ENCODE measurements around the gene SND1. TPM values are rescaled to one million over a fixed set of nuclear protein-coding genes. Genes with fewer than 3 reads are reported as not detected.

SND1 gene
- total RNA-seq, 4 donors from 2014 or later = 62.0 to 89.4 (median 82.1) TPM

DNA sequence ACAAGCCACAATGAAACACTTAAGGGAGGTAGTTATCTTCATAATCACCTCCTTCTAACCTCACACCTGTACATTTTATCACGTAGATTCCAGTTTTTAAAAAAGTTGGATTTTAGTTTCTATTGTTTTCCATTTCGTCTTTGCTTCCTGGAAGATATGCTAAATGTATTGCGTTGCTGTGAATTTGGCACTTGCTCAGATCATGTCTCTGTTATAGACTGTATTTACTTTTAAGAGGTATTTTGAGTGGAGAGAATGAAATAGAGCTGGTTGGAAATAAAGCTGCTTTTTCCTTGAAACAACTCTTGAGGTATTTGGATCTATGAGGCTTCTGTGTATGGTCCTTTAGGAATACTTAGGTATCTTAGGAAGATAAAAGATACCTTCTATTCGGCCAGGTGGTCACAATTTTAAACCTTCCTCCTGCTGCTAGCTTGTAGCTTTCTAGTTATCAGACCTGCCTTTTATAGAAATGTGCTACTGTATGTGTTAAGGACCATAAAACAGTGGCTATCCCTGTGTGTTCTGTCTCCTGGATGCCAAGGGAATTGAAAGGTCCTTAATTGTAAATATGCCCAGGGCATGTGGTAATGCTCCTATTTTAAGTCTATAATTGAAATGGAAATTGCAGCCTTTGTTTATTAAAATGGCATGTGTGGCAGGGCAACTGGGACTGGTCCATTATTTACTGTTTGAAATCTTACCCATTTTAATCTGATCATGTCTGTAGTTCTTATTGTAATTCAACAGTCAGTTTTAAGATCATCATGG lies 147.7 kb downstream of the SND1 start:
- no peak overlapping the region for H3K4me3 ChIP-seq (ENCODE audit: low read depth, poor library complexity, severe bottlenecking)
- no peak for TF ChIP-seq POLR2A (IDR thresholded peaks at IDR 0.05)
- TF ChIP-seq, protein P1, sequence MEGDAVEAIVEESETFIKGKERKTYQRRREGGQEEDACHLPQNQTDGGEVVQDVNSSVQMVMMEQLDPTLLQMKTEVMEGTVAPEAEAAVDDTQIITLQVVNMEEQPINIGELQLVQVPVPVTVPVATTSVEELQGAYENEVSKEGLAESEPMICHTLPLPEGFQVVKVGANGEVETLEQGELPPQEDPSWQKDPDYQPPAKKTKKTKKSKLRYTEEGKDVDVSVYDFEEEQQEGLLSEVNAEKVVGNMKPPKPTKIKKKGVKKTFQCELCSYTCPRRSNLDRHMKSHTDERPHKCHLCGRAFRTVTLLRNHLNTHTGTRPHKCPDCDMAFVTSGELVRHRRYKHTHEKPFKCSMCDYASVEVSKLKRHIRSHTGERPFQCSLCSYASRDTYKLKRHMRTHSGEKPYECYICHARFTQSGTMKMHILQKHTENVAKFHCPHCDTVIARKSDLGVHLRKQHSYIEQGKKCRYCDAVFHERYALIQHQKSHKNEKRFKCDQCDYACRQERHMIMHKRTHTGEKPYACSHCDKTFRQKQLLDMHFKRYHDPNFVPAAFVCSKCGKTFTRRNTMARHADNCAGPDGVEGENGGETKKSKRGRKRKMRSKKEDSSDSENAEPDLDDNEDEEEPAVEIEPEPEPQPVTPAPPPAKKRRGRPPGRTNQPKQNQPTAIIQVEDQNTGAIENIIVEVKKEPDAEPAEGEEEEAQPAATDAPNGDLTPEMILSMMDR (IDR thresholded peaks at IDR 0.05) = no peak
- no peak for DNase-seq (ENCODE audit: low spot score in 2 of 2)
- intact Hi-C loops (cut with DNase I; ENCODE audit: low total_unique reads) = no loop called here
- 89 to 90% methylated on average over 4 of the region's 4 CpGs for WGBS, 2 donors

DNA sequence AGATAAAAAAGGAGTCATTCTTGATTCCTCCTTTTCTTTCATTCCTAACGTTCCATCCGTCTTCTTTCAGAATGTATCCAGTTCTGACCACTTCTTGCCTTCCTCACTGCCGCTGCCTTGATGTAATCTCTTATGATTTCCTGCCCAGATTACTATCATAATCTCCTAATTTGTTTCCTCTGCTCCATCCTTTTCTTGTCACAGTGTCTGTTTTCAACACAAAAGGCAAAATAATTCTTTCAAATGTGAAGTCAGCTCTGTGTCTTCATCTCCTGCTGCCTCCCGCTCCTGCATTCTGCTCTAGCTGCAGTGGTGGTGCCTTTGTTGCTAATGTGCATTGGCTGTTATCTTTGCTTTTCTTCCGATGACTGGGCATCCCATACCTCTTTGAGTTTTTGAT lies 150.9 kb downstream of the SND1 start:
- intact Hi-C loops (cut with DNase I; ENCODE audit: low total_unique reads) = no loop called here
- no peak for DNase-seq (ENCODE audit: low spot score in 2 of 2)
- 87 to 92% methylated on average over 5 of the region's 5 CpGs for WGBS, 2 donors

DNA sequence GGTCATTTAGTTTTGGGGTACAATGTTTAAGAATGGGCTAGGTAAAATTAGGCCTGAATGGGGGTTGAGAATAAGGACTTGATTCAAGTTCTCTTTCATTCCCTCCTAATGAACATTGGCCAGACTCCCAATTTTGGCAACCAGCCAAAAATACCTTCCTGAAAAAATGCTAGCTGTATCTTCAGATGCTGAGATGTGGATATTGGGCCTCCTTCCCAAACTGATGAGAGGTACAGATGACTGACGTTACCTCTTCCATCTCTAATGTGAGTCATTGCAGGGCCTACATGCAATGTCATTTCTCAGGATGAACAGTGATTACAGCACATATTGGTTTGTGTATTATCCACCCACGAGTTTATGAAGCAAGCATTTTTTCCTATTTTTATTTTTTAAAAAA lies 151.6 kb downstream of the SND1 start:
- intact Hi-C loops (cut with DNase I; ENCODE audit: low total_unique reads) = no loop called here
- 66 to 74% methylated on average over 2 of the region's 2 CpGs for WGBS, 2 donors
- DNase-seq (ENCODE audit: low spot score in 2 of 2) = no peak
- H3K4me3 ChIP-seq (ENCODE audit: low read depth, poor library complexity, severe bottlenecking) = no peak overlapping the region
- no peak for TF ChIP-seq POLR2A (IDR thresholded peaks at IDR 0.05)
- TF ChIP-seq, protein P1 (IDR thresholded peaks at IDR 0.05) = no peak

More for the DNA sequence above, 150.9 kb downstream of the SND1 start:
- TF ChIP-seq, protein P1 (IDR thresholded peaks at IDR 0.05) = no peak
- TF ChIP-seq POLR2A (IDR thresholded peaks at IDR 0.05) = no peak
- H3K4me3 ChIP-seq (ENCODE audit: low read depth, poor library complexity, severe bottlenecking) = no peak overlapping the region

DNA sequence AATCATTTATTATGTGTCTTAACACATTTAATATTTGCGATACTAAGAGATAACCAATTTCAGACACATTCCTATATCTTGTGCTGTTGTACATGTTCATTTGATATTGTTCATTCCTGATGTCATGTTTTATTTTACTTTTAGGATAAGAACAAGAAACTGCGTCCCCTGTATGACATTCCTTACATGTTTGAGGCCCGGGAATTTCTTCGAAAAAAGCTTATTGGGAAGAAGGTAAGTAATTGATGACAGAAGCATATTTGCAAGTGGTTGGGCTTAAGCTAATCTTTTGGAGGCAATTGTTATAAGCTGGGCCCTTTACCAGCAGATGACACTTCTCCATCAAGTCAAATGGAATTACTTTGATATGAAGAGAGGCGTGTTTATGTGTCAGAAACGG lies 155.3 kb downstream of the SND1 start:
- 76 to 78% methylated on average over 6 of the region's 6 CpGs for WGBS, 2 donors
- DNase-seq (ENCODE audit: low spot score in 2 of 2) = no peak
- H3K4me3 ChIP-seq (ENCODE audit: low read depth, poor library complexity, severe bottlenecking) = no peak overlapping the region
- no peak for TF ChIP-seq POLR2A (IDR thresholded peaks at IDR 0.05)
- TF ChIP-seq, protein P1 (IDR thresholded peaks at IDR 0.05) = no peak
- intact Hi-C loops (cut with DNase I; ENCODE audit: low total_unique reads) = no loop called here

DNA sequence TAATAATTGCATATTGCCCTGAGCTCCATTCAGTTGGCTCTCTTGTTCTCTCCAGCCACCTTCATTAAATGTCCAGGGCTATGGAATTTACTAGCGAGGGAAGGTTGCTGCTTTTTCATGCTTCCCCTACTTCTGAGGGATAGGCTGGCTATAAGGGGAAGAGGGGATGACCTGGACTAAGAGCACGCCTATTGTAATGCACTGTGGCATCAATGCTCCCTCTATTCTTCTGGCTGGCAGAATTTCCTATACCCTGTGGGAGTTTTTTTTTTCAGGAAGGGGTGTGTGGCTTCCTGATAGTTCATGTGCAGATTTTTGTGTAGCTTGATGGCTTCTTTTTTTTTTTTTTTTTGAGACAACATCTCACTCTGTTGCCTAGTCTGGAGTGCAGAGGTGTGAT lies 155.8 kb downstream of the SND1 start:
- intact Hi-C loops (cut with DNase I; ENCODE audit: low total_unique reads) = no loop called here
- TF ChIP-seq POLR2A (IDR thresholded peaks at IDR 0.05) = no peak
- TF ChIP-seq, protein P1 (IDR thresholded peaks at IDR 0.05) = no peak
- 83 to 91% methylated on average over 2 of the region's 2 CpGs for WGBS, 2 donors

More for the DNA sequence above, 155.8 kb downstream of the SND1 start:
- H3K4me3 ChIP-seq (ENCODE audit: low read depth, poor library complexity, severe bottlenecking) = no peak overlapping the region
- no peak for DNase-seq (ENCODE audit: low spot score in 2 of 2)
